ENCODE measurements around the gene SLC30A3.

- TF ChIP-seq CHCHD3 (CRISPR knock-in tag; IDR thresholded peaks at IDR 0.05): no peak
- no peak for TF ChIP-seq KAT7 (CRISPR knock-in tag; IDR thresholded peaks at IDR 0.05; ENCODE audit: borderline replicate concordance)
- no peak for TF ChIP-seq CENPBD1 (CRISPR knock-in tag; IDR thresholded peaks at IDR 0.05; ENCODE audit: borderline replicate concordance, low read depth)
- no peak for TF ChIP-seq CTCF (CRISPR knock-in tag; IDR thresholded peaks at IDR 0.05)
- TF ChIP-seq ZBTB42 (CRISPR knock-in tag; IDR thresholded peaks at IDR 0.05): no peak
These were observed 25.4 kb downstream of the SLC30A3 start for GRCh38 chr2:27237341-27237945.
